Fibroblast of villous mesenchyme (primary cell): Measurements from ENCODE around the gene NRIP1. TPM values are rescaled to one million over a fixed set of nuclear protein-coding genes. Genes with fewer than 3 reads are reported as not detected.

Experiments used
- DNase-seq: peaks from one replicate; pipeline ENCODE4 v3.0.0-alpha.2; 2010; ENCODE audit warnings: low read depth
- H3K4me3 ChIP-seq: 2 replicates; pipeline ENCODE4 v1.5.1; 2011; ENCODE audit warnings: low read depth, mild to moderate bottlenecking, low read length
- CTCF ChIP-seq: IDR thresholded peaks from 2 replicates; pipeline ENCODE4 v1.5.1; 2012; ENCODE audit warnings: low read depth, mild to moderate bottlenecking, low read length; ENCODE audit not compliant: insufficient read depth
- total RNA-seq: library from RNA; depleted of rRNA; stranded (reverse); fragments of >200 nt; gene quantifications from 2 replicates; pipeline ENCODE4 v1.2.3, GENCODE V29; 2012

Gene NRIP1
- total RNA-seq, 1 donor: 56.6 TPM

GRCh38 chr21:15066123-15066575 is 1.3 kb upstream of the NRIP1 start:
- peak; percentile 40 for DNase-seq
- TF ChIP-seq CTCF: no peak
- peak overlapping the region; percentile 83 for H3K4me3 ChIP-seq

- no peak for TF ChIP-seq CTCF
- DNase-seq: peak; percentile 86
- H3K4me3 ChIP-seq: peak overlapping the region; percentile 83
Measured at GRCh38 chr21:15065392-15066122, 757 bp upstream of the NRIP1 start.

GRCh38 chr21:15063814-15064575 is 805 bp downstream of the NRIP1 start:
- peak overlapping the region; percentile 83 for H3K4me3 ChIP-seq
- peak; percentile 44 for DNase-seq
- TF ChIP-seq CTCF: no peak

GRCh38 chr21:15063081-15063813 is 1.6 kb downstream of the NRIP1 start:
- H3K4me3 ChIP-seq: peak overlapping the region; percentile 83
- DNase-seq: peak; percentile 36
- TF ChIP-seq CTCF: no peak

GRCh38 chr21:15062606-15062965 is 2.2 kb downstream of the NRIP1 start:
- peak; percentile 36 for DNase-seq
- peak overlapping the region; percentile 83 for H3K4me3 ChIP-seq
- no peak for TF ChIP-seq CTCF

GRCh38 chr21:15061747-15062605 is 2.8 kb downstream of the NRIP1 start:
- peak overlapping the region; percentile 83 for H3K4me3 ChIP-seq
- TF ChIP-seq CTCF: no peak
- DNase-seq: peak; percentile 21
